ENCODE measurements around the gene CTTNBP2. TPM values are rescaled to one million over a fixed set of nuclear protein-coding genes. Genes with fewer than 3 reads are reported as not detected.

The CTTNBP2 gene
- polyA plus RNA-seq, 2 donors: 11.7 to 12.7 TPM

GRCh38 chr7:117871778-117872538 lies 1.3 kb downstream of the CTTNBP2 start:
- Histone ChIP-seq H3K4me3 (ENCODE audit: low read depth in 1 of 2, low read length in 2 of 2) (peak overlapping the region; percentile 65 to 79), H3K27ac (ENCODE audit: low read depth in 2 of 2, low read length in 1 of 2) (peak overlapping the region; percentile 2 to 71), H3K9me3 (ENCODE audit: control insufficient read depth in 2 of 2, insufficient read depth in 1 of 2, low read depth in 1 of 2, low read length in 1 of 2) (no peaks in the 10 kb centered on the region), H3K36me3 (ENCODE audit: control insufficient read depth in 2 of 2, insufficient read depth in 2 of 2, low read length in 1 of 2) (no peaks in the 10 kb centered on the region), H3K27me3 (ENCODE audit: control insufficient read depth in 1 of 2, insufficient read depth in 2 of 2, low read length in 2 of 2) (no peaks in the 10 kb centered on the region), H3K4me1 (ENCODE audit: control insufficient read depth in 2 of 2, insufficient read depth in 2 of 2, low read length in 1 of 2) (peaks cover 0 to 2% of the 10 kb centered on the region in 2 donors)
- 4 to 5% methylated on average over 18 of the region's 18 CpGs for WGBS, 2 donors

- Histone ChIP-seq H3K9me3 (ENCODE audit: control insufficient read depth in 2 of 2, insufficient read depth in 1 of 2, low read depth in 1 of 2, low read length in 1 of 2) (no peaks in the 10 kb centered on the region), H3K4me1 (ENCODE audit: control insufficient read depth in 2 of 2, insufficient read depth in 2 of 2, low read length in 1 of 2) (peaks cover 0 to 2% of the 10 kb centered on the region in 2 donors), H3K36me3 (ENCODE audit: control insufficient read depth in 2 of 2, insufficient read depth in 2 of 2, low read length in 1 of 2) (no peaks in the 10 kb centered on the region), H3K27ac (ENCODE audit: low read depth in 2 of 2, low read length in 1 of 2) (no peak overlapping the region), H3K4me3 (ENCODE audit: low read depth in 1 of 2, low read length in 2 of 2) (peak overlapping the region; percentile 65 to 79), H3K27me3 (ENCODE audit: control insufficient read depth in 1 of 2, insufficient read depth in 2 of 2, low read length in 2 of 2) (no peaks in the 10 kb centered on the region)
- 79 to 81% methylated on average over 4 of the region's 4 CpGs for WGBS, 2 donors
Measured at GRCh38 chr7:117871401-117871777, 1.9 kb downstream of the CTTNBP2 start.

- no peaks in the 10 kb centered on the region for H3K36me3 ChIP-seq (ENCODE audit: control insufficient read depth in 2 of 2, insufficient read depth in 2 of 2, low read length in 1 of 2)
- H3K4me1 ChIP-seq (ENCODE audit: control insufficient read depth in 2 of 2, insufficient read depth in 2 of 2, low read length in 1 of 2): peaks cover 0 to 2% of the 10 kb centered on the region in 2 donors
- no peak overlapping the region for H3K4me3 ChIP-seq (ENCODE audit: low read depth in 1 of 2, low read length in 2 of 2)
- H3K9me3 ChIP-seq (ENCODE audit: control insufficient read depth in 2 of 2, insufficient read depth in 1 of 2, low read depth in 1 of 2, low read length in 1 of 2): no peaks in the 10 kb centered on the region
- H3K27me3 ChIP-seq (ENCODE audit: control insufficient read depth in 1 of 2, insufficient read depth in 2 of 2, low read length in 2 of 2): no peaks in the 10 kb centered on the region
- no peak overlapping the region for H3K27ac ChIP-seq (ENCODE audit: low read depth in 2 of 2, low read length in 1 of 2)
- 68 to 70% methylated on average over 6 of the region's 6 CpGs for WGBS, 2 donors
Measured at GRCh38 chr7:117870448-117871130, 2.7 kb downstream of the CTTNBP2 start.

GRCh38 chr7:117869374-117869773 lies 3.9 kb downstream of the CTTNBP2 start:
- Histone ChIP-seq H3K27me3 (ENCODE audit: control insufficient read depth in 1 of 2, insufficient read depth in 2 of 2, low read length in 2 of 2) (no peaks in the 10 kb centered on the region), H3K27ac (ENCODE audit: low read depth in 2 of 2, low read length in 1 of 2) (no peak overlapping the region), H3K4me3 (ENCODE audit: low read depth in 1 of 2, low read length in 2 of 2) (no peak overlapping the region), H3K36me3 (ENCODE audit: control insufficient read depth in 2 of 2, insufficient read depth in 2 of 2, low read length in 1 of 2) (no peaks in the 10 kb centered on the region), H3K9me3 (ENCODE audit: control insufficient read depth in 2 of 2, insufficient read depth in 1 of 2, low read depth in 1 of 2, low read length in 1 of 2) (no peaks in the 10 kb centered on the region), H3K4me1 (ENCODE audit: control insufficient read depth in 2 of 2, insufficient read depth in 2 of 2, low read length in 1 of 2) (peaks cover 0 to 2% of the 10 kb centered on the region in 2 donors)
- 59 to 66% methylated on average over 2 of the region's 2 CpGs for WGBS, 2 donors

- Histone ChIP-seq H3K36me3 (ENCODE audit: control insufficient read depth in 2 of 2, insufficient read depth in 2 of 2, low read length in 1 of 2) (no peaks in the 10 kb centered on the region), H3K27ac (ENCODE audit: low read depth in 2 of 2, low read length in 1 of 2) (peak overlapping the region in 1 of 2 donors; percentile 27), H3K9me3 (ENCODE audit: control insufficient read depth in 2 of 2, insufficient read depth in 1 of 2, low read depth in 1 of 2, low read length in 1 of 2) (no peaks in the 10 kb centered on the region), H3K4me1 (ENCODE audit: control insufficient read depth in 2 of 2, insufficient read depth in 2 of 2, low read length in 1 of 2) (peaks cover 0 to 3% of the 10 kb centered on the region in 2 donors), H3K27me3 (ENCODE audit: control insufficient read depth in 1 of 2, insufficient read depth in 2 of 2, low read length in 2 of 2) (no peaks in the 10 kb centered on the region), H3K4me3 (ENCODE audit: low read depth in 1 of 2, low read length in 2 of 2) (no peak overlapping the region)
- WGBS, 2 donors: 44 to 53% methylated on average over 2 of the region's 2 CpGs
Measured at GRCh38 chr7:117863618-117864017, 9.6 kb downstream of the CTTNBP2 start.

- H3K9me3 ChIP-seq (ENCODE audit: control insufficient read depth in 2 of 2, insufficient read depth in 1 of 2, low read depth in 1 of 2, low read length in 1 of 2): no peaks in the 10 kb centered on the region
- H3K27me3 ChIP-seq (ENCODE audit: control insufficient read depth in 1 of 2, insufficient read depth in 2 of 2, low read length in 2 of 2): no peaks in the 10 kb centered on the region
- H3K4me1 ChIP-seq (ENCODE audit: control insufficient read depth in 2 of 2, insufficient read depth in 2 of 2, low read length in 1 of 2): peaks cover 0 to 3% of the 10 kb centered on the region in 2 donors
- no peaks in the 10 kb centered on the region for H3K36me3 ChIP-seq (ENCODE audit: control insufficient read depth in 2 of 2, insufficient read depth in 2 of 2, low read length in 1 of 2)
- H3K4me3 ChIP-seq (ENCODE audit: low read depth in 1 of 2, low read length in 2 of 2): no peak overlapping the region
- 34 to 44% methylated on average over 3 of the region's 3 CpGs for WGBS, 2 donors
- H3K27ac ChIP-seq (ENCODE audit: low read depth in 2 of 2, low read length in 1 of 2): peak overlapping the region; percentile 71 to 82
Measured at GRCh38 chr7:117862378-117862777, 10.9 kb downstream of the CTTNBP2 start.

- Histone ChIP-seq H3K36me3 (ENCODE audit: control insufficient read depth in 2 of 2, insufficient read depth in 2 of 2, low read length in 1 of 2) (peaks cover 0 to 3% of the 10 kb centered on the region in 2 donors), H3K9me3 (ENCODE audit: control insufficient read depth in 2 of 2, insufficient read depth in 1 of 2, low read depth in 1 of 2, low read length in 1 of 2) (no peaks in the 10 kb centered on the region), H3K27ac (ENCODE audit: low read depth in 2 of 2, low read length in 1 of 2) (no peak overlapping the region), H3K27me3 (ENCODE audit: control insufficient read depth in 1 of 2, insufficient read depth in 2 of 2, low read length in 2 of 2) (no peaks in the 10 kb centered on the region), H3K4me3 (ENCODE audit: low read depth in 1 of 2, low read length in 2 of 2) (no peak overlapping the region), H3K4me1 (ENCODE audit: control insufficient read depth in 2 of 2, insufficient read depth in 2 of 2, low read length in 1 of 2) (peaks cover 0 to 3% of the 10 kb centered on the region in 2 donors)
- 66 to 72% methylated on average over 4 of the region's 4 CpGs for WGBS, 2 donors
Measured at GRCh38 chr7:117859246-117859812, 13.9 kb downstream of the CTTNBP2 start.

GRCh38 chr7:117858712-117859111 lies 14.5 kb downstream of the CTTNBP2 start:
- Histone ChIP-seq H3K9me3 (ENCODE audit: control insufficient read depth in 2 of 2, insufficient read depth in 1 of 2, low read depth in 1 of 2, low read length in 1 of 2) (no peaks in the 10 kb centered on the region), H3K27ac (ENCODE audit: low read depth in 2 of 2, low read length in 1 of 2) (peak overlapping the region in 1 of 2 donors; percentile 38), H3K36me3 (ENCODE audit: control insufficient read depth in 2 of 2, insufficient read depth in 2 of 2, low read length in 1 of 2) (peaks cover 0 to 3% of the 10 kb centered on the region in 2 donors), H3K27me3 (ENCODE audit: control insufficient read depth in 1 of 2, insufficient read depth in 2 of 2, low read length in 2 of 2) (no peaks in the 10 kb centered on the region), H3K4me1 (ENCODE audit: control insufficient read depth in 2 of 2, insufficient read depth in 2 of 2, low read length in 1 of 2) (peaks cover 0 to 3% of the 10 kb centered on the region in 2 donors), H3K4me3 (ENCODE audit: low read depth in 1 of 2, low read length in 2 of 2) (no peak overlapping the region)
- WGBS, 2 donors: 56 to 64% methylated on average over 3 of the region's 3 CpGs

- H3K36me3 ChIP-seq (ENCODE audit: control insufficient read depth in 2 of 2, insufficient read depth in 2 of 2, low read length in 1 of 2): peaks cover 0 to 3% of the 10 kb centered on the region in 2 donors
- H3K27me3 ChIP-seq (ENCODE audit: control insufficient read depth in 1 of 2, insufficient read depth in 2 of 2, low read length in 2 of 2): no peaks in the 10 kb centered on the region
- peaks cover 0 to 3% of the 10 kb centered on the region in 2 donors for H3K4me1 ChIP-seq (ENCODE audit: control insufficient read depth in 2 of 2, insufficient read depth in 2 of 2, low read length in 1 of 2)
- H3K4me3 ChIP-seq (ENCODE audit: low read depth in 1 of 2, low read length in 2 of 2): no peak overlapping the region
- no peak overlapping the region for H3K27ac ChIP-seq (ENCODE audit: low read depth in 2 of 2, low read length in 1 of 2)
- WGBS, 2 donors: 95 to 98% methylated on average over 6 of the region's 6 CpGs
- no peaks in the 10 kb centered on the region for H3K9me3 ChIP-seq (ENCODE audit: control insufficient read depth in 2 of 2, insufficient read depth in 1 of 2, low read depth in 1 of 2, low read length in 1 of 2)
Measured at GRCh38 chr7:117857718-117858117, 15.5 kb downstream of the CTTNBP2 start.

Measured in esophagus (tissue), 2 donors.